ENCODE data around the gene MIOS.
"Not testable (repeated sequence)": the region's sequence is repeated elsewhere in the genome, so short reads cannot be mapped to it uniquely, and the experiment has no call there.

Gene MIOS

GRCh38 chr7:7554649-7555575 lies 11.8 kb upstream of the MIOS start:
- no peak for DNase-seq

- DNase-seq, result no peak
Measured at GRCh38 chr7:7556852-7557251, 9.8 kb upstream of the MIOS start.

- no peak for DNase-seq
Measured at GRCh38 chr7:7557252-7557651, 9.4 kb upstream of the MIOS start.

- DNase-seq, result not testable (repeated sequence)
Measured at GRCh38 chr7:7561591-7561990, 5.1 kb upstream of the MIOS start.

- no peak for DNase-seq
Measured at GRCh38 chr7:7562736-7563135, 3.9 kb upstream of the MIOS start.

GRCh38 chr7:7563269-7563668 lies 3.4 kb upstream of the MIOS start:
- no peak for DNase-seq

- DNase-seq, result no peak
Measured at GRCh38 chr7:7563813-7564212, 2.9 kb upstream of the MIOS start.

- DNase-seq, result no peak
Measured at GRCh38 chr7:7564323-7564780, 2.3 kb upstream of the MIOS start.

GRCh38 chr7:7565018-7565680 lies 1.5 kb upstream of the MIOS start:
- DNase-seq, result no peak

- DNase-seq, result no peak
Measured at GRCh38 chr7:7565746-7566650, 686 bp upstream of the MIOS start.

- no peak for DNase-seq
Measured at GRCh38 chr7:7567898-7568531, 1.3 kb downstream of the MIOS start.

GRCh38 chr7:7568553-7568952 lies 1.9 kb downstream of the MIOS start:
- no peak for DNase-seq

GRCh38 chr7:7569081-7569527 lies 2.4 kb downstream of the MIOS start:
- no peak for DNase-seq

GRCh38 chr7:7569615-7570014 lies 2.9 kb downstream of the MIOS start:
- DNase-seq, result no peak

- DNase-seq, result no peak
Measured at GRCh38 chr7:7570584-7570983, 3.9 kb downstream of the MIOS start.

- no peak for DNase-seq
Measured at GRCh38 chr7:7573701-7574100, 7.0 kb downstream of the MIOS start.

- no peak for DNase-seq
Measured at GRCh38 chr7:7576344-7576743, 9.7 kb downstream of the MIOS start.

GRCh38 chr7:7577888-7578287 lies 11.2 kb downstream of the MIOS start:
- DNase-seq, result no peak

GRCh38 chr7:7579638-7580037 lies 13.0 kb downstream of the MIOS start:
- no peak for DNase-seq

- no peak for DNase-seq
Measured at GRCh38 chr7:7581531-7582179, 15.0 kb downstream of the MIOS start.

GRCh38 chr7:7582596-7582995 lies 15.9 kb downstream of the MIOS start:
- DNase-seq, result no peak

GRCh38 chr7:7583731-7584130 lies 17.0 kb downstream of the MIOS start:
- DNase-seq, result no peak
